H1 (cell line): ENCODE results near the gene CDC42BPB.

Experiments used
- EP300 ChIP-seq, 2 experiments: IDR thresholded peaks; 1 replicate in 1 of 2; 2 replicates in 1 of 2; pipeline ENCODE4 v1.6.1; 2011 to 2012; ENCODE audit warnings: low read depth in 2 of 2, low read length in 2 of 2, mild to moderate bottlenecking in 2 of 2, borderline replicate concordance in 1 of 2, inconsistent platforms in 1 of 2, moderate library complexity in 1 of 2
- POLR2A ChIP-seq, 2 experiments: IDR thresholded peaks; 1 replicate in 1 of 2; 2 replicates in 1 of 2; pipeline ENCODE4 v1.6.1; 2011; ENCODE audit warnings: low read depth in 2 of 2, low read length in 2 of 2, mild to moderate bottlenecking in 2 of 2; ENCODE audit errors: control extremely low read depth in 1 of 2
- RAD21 ChIP-seq, 2 experiments: IDR thresholded peaks in 1 of 2; conservative IDR thresholded peaks in 1 of 2; 2 replicates each; pipeline ENCODE4 v1.6.1; 2011; ENCODE audit warnings: low read depth in 2 of 2, low read length in 2 of 2, improper control_type of control experiment in 1 of 2, inconsistent platforms in 1 of 2, mild to moderate bottlenecking in 1 of 2, moderate library complexity in 1 of 2
- TF ChIP-seq, protein P1 (sequence below): IDR thresholded peaks from 2 replicates; pipeline ENCODE4 v1.6.1; 2012; ENCODE audit warnings: inconsistent platforms
- TF ChIP-seq, protein P2 (sequence below), 3 experiments: IDR thresholded peaks; 1 replicate in 2 of 3; 2 replicates in 1 of 3; pipeline versions ENCODE4 v1.5.1 to v1.6.1; 2011; ENCODE audit warnings: low read length in 3 of 3, mild to moderate bottlenecking in 3 of 3, inconsistent platforms in 2 of 3, low read depth in 1 of 3, moderate library complexity in 1 of 3; ENCODE audit not compliant: insufficient read depth in 1 of 3; ENCODE audit errors: control extremely low read depth in 1 of 3

DNA sequence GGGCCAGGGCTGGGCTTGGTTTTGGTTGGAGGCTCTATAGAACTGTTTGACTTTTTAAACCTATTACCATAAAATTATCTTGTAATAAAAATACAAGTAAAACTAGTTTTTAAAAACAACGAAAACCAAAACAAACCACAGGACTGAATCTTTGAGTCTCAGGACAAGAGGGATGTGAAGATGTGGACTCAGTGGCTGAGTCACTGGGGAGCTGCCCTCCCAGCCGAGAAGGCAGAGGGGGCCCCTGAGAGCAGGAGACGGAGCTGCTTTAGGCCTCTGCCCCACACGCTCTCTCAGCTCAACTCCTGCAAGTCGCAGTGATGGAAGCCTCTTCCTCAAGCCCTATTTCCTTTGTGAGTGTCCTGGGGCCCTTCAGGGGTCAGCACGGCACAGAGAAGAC, 59.0 kb downstream of the CDC42BPB start:
- TF ChIP-seq POLR2A (IDR thresholded peaks at IDR 0.05; ENCODE audit: control extremely low read depth in 1 of 2, low read depth in 2 of 2, low read length in 2 of 2) (no peak), EP300 (IDR thresholded peaks at IDR 0.05; ENCODE audit: borderline replicate concordance in 1 of 2, low read depth in 2 of 2, low read length in 2 of 2) (no peak), RAD21 (IDR thresholded peaks at IDR 0.05 in 1 of 2, conservative IDR thresholded peaks at IDR 0.05 in 1 of 2; ENCODE audit: low read depth in 2 of 2, low read length in 2 of 2) (no peak)
- TF ChIP-seq, protein P1, sequence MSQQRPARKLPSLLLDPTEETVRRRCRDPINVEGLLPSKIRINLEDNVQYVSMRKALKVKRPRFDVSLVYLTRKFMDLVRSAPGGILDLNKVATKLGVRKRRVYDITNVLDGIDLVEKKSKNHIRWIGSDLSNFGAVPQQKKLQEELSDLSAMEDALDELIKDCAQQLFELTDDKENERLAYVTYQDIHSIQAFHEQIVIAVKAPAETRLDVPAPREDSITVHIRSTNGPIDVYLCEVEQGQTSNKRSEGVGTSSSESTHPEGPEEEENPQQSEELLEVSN: no peak
- TF ChIP-seq, protein P2, sequence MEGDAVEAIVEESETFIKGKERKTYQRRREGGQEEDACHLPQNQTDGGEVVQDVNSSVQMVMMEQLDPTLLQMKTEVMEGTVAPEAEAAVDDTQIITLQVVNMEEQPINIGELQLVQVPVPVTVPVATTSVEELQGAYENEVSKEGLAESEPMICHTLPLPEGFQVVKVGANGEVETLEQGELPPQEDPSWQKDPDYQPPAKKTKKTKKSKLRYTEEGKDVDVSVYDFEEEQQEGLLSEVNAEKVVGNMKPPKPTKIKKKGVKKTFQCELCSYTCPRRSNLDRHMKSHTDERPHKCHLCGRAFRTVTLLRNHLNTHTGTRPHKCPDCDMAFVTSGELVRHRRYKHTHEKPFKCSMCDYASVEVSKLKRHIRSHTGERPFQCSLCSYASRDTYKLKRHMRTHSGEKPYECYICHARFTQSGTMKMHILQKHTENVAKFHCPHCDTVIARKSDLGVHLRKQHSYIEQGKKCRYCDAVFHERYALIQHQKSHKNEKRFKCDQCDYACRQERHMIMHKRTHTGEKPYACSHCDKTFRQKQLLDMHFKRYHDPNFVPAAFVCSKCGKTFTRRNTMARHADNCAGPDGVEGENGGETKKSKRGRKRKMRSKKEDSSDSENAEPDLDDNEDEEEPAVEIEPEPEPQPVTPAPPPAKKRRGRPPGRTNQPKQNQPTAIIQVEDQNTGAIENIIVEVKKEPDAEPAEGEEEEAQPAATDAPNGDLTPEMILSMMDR (IDR thresholded peaks at IDR 0.05; ENCODE audit: control extremely low read depth in 1 of 3, insufficient read depth in 1 of 3, low read depth in 1 of 3, low read length in 3 of 3): no peak
